Astrocyte of the cerebellum (primary cell): ENCODE measurements around the gene SPTSSB.

ENCODE experiments used
- DNase-seq: peaks from one replicate; pipeline ENCODE4 v3.0.0-alpha.2; 2011; ENCODE audit warnings: low read depth
- H3K4me3 ChIP-seq: 2 replicates; pipeline ENCODE4 v1.5.1; 2011; ENCODE audit warnings: mild to moderate bottlenecking, low read depth, low read length, moderate library complexity
- in situ Hi-C: cut with HindIII; loops from 2 replicates; pipeline ENCODE4 v1.10.0; 2017; ENCODE audit warnings: low sequenced_read_pairs
- TF ChIP-seq, protein P1 (sequence below): IDR thresholded peaks from 2 replicates; pipeline ENCODE4 v1.5.1; 2012; ENCODE audit warnings: low read length, low read depth, moderate library complexity, mild to moderate bottlenecking; ENCODE audit errors: missing control alignments

The SPTSSB gene

DNA sequence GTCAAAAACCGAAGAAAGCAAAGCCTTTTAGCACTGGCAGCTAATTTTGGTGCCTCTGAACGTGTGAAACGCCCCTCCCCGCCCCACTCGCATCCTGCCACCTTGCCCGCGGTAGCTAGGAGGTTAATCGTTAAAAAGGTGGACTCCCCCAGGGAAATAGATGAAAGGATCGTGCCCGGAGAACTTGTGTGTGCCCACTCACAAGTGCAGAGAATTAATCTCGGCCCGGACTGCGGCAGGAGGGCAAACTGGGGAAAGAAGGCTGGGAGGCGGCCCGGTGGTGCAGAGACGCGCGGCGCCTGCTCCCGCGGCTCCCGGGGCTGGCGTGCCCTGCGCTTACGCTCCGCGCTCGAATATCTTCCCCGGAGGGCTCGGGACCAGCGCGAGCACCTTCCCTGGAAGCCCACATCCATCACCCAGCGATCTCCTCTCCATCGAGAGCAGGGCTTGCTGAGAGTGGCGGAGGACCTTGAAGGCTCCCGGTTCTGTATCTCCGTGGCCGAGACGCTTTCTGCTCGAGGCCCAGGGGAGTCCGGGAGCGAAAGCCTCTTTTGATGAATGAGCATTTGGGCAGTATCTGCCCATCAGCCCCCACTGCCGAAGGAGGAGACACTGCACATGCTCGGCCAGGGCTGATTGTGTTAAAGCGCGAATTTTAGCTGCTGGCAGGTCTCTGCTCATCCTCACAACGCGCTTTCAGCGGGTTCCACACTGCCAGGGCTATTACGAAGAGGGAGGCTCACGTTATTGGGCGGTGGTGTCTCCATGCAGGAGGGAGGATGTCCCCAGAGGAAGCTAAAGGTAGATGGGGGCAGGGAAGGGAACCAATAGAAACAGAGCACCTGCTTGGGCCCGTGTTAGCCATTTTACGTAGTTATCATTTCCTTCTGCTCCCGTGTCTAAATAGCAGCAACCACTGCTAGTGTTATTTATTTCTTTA lies 1.3 kb upstream of the SPTSSB start:
- in situ Hi-C loops: no loop called here
- peak overlapping the region; percentile 58 for H3K4me3 ChIP-seq
- no peak for DNase-seq
- TF ChIP-seq, protein P1, sequence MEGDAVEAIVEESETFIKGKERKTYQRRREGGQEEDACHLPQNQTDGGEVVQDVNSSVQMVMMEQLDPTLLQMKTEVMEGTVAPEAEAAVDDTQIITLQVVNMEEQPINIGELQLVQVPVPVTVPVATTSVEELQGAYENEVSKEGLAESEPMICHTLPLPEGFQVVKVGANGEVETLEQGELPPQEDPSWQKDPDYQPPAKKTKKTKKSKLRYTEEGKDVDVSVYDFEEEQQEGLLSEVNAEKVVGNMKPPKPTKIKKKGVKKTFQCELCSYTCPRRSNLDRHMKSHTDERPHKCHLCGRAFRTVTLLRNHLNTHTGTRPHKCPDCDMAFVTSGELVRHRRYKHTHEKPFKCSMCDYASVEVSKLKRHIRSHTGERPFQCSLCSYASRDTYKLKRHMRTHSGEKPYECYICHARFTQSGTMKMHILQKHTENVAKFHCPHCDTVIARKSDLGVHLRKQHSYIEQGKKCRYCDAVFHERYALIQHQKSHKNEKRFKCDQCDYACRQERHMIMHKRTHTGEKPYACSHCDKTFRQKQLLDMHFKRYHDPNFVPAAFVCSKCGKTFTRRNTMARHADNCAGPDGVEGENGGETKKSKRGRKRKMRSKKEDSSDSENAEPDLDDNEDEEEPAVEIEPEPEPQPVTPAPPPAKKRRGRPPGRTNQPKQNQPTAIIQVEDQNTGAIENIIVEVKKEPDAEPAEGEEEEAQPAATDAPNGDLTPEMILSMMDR: no peak

DNA sequence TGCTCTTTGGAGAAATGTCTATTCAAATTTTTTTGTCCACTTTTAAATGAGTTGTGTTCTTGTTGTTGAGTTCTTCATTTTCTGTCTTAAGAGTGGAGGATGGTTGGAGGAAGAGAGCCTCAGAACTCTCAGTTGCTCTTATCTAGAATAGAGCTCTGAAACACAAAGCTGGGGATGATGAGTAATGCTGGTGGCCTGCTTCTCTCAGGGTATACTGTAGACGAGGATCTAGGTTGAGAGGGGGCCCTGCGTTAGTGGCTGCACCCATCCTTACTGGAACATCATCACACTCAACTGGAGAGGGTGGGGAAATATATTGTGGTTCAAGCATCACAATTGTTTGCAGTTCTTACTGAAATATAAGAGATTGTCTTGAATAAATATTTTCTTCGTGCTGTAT lies 1.8 kb downstream of the SPTSSB start:
- in situ Hi-C loops: no loop called here
- no peak overlapping the region for H3K4me3 ChIP-seq
- no peak for DNase-seq
- TF ChIP-seq, protein P1: no peak

- no peak overlapping the region for H3K4me3 ChIP-seq
- DNase-seq: no peak
- TF ChIP-seq, protein P1: no peak
- in situ Hi-C loops: no loop called here
Measured at GRCh38 chr3:161366094-161366493, 5.2 kb downstream of the SPTSSB start.

DNA sequence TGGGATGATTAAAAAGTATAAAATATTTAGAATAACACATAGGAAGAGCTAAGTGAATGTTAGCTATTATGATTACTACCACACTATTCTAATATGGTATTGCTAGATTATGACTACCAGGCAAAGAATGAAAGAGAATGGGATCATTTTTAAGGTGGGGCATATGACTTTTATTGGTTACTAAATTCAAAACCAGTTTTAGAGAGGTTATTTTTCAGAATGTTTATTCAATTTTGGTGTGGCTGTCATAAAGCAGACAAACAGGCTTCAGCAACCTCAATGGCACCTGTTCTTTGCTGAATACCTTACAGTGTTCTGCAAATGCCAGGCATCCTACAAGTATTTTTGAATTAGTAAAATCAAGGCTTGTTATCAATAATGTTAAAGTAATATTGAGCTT lies 12.8 kb downstream of the SPTSSB start:
- TF ChIP-seq, protein P1: no peak
- in situ Hi-C loops: no loop called here
- H3K4me3 ChIP-seq: no peak overlapping the region
- no peak for DNase-seq

DNA sequence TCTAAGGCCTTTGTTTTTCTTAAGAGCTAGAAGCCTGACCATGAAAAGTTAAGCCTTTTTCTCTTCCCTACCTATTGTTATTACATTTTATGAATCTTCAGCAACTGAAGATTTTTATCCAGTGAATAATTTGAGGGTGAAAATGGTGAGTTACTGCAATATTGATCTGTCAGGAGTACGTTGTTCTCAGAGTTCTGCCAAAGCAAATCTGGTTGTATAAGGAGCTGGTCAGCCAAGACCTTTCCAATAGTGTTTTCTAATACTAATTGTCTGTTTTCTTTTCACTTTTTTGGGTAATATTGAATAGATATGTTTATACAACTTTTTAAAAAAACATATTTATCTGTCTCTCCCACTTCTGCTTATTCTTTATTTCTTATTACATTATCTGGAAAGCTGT lies 15.0 kb downstream of the SPTSSB start:
- in situ Hi-C loops: no loop called here
- TF ChIP-seq, protein P1: no peak
- no peak overlapping the region for H3K4me3 ChIP-seq
- DNase-seq: no peak

- no peak overlapping the region for H3K4me3 ChIP-seq
- TF ChIP-seq, protein P1: no peak
- DNase-seq: no peak
- in situ Hi-C loops: no loop called here
Measured at GRCh38 chr3:161355508-161355907, 15.8 kb downstream of the SPTSSB start.
